Spleen (tissue), 7 donors: ENCODE measurements around the gene KIF16B.

ENCODE experiments used
- CTCF ChIP-seq, 11 experiments: fragments of 200-600 bp in 7 of 11; fragments of 450-650 bp in 4 of 11; sonication (generic) in 4 of 11; IDR thresholded peaks in 8 of 11; conservative IDR thresholded peaks in 3 of 11; 1 replicate in 7 of 11; 2 replicates in 4 of 11; pipeline versions ENCODE4 v1.4.0 to v1.8.0; 2016 to 2021; ENCODE audit warnings: antibody characterized with exemption in 11 of 11, inconsistent platforms in 4 of 11, mild to moderate bottlenecking in 1 of 11
- POLR2A ChIP-seq, 3 donors: fragments of 450-650 bp; IDR thresholded peaks; one replicate each; pipeline ENCODE4 v1.5.1; 2017; ENCODE audit warnings: antibody characterized with exemption in 3 of 3, mild to moderate bottlenecking in 1 of 3
- POLR2AphosphoS5 ChIP-seq, 3 donors: sonication (generic); formaldehyde crosslinking; IDR thresholded peaks; one replicate each; pipeline ENCODE4 v1.5.1; 2017; ENCODE audit warnings: antibody characterized with exemption in 3 of 3
- donor health status: DM: no; HTN: no; CAD: no; lungs with moderate emphysema.
- donor health status: DM: no; HTN: no; CAD: no.
- donor health status: DM: no; HTN: no; CAD: no.

- TF ChIP-seq POLR2A (IDR thresholded peaks at IDR 0.05) (no peak), CTCF (IDR thresholded peaks at IDR 0.05 in 8 of 11, conservative IDR thresholded peaks at IDR 0.05 in 3 of 11) (no peak), POLR2AphosphoS5 (IDR thresholded peaks at IDR 0.05) (no peak)
Observed at GRCh38 chr20:16366529-16366928, 206.7 kb downstream of the KIF16B start.
